Right cardiac atrium (tissue), 5 donors: ENCODE measurements around the gene NUMA1. TPM values are rescaled to one million over a fixed set of nuclear protein-coding genes. Genes with fewer than 3 reads are reported as not detected.
A peak's percentile ranks its signal among the peaks of the same experiment; 100 is the strongest.

Experiments
- ATAC-seq, 2 donors: fragments of 200-7000 bp; cut with Tn5 transposase; one replicate each; pipeline versions ENCODE4 v1.8.0 to v1.9.1; 2020; ENCODE audit warnings: moderate library complexity in 2 of 2, mild to moderate bottlenecking in 1 of 2
- DNase-seq, 3 donors: peaks; one replicate each; pipeline ENCODE4 v3.0.0-alpha.2; 2020
- H3K27ac ChIP-seq: one replicate; pipeline ENCODE4 v1.5.1; 2013; ENCODE audit warnings: mild to moderate bottlenecking, low read length, control low read depth, moderate library complexity
- H3K27me3 ChIP-seq: one replicate; pipeline ENCODE4 v1.6.1; 2013; ENCODE audit not compliant: control insufficient read depth, insufficient read depth
- H3K4me1 ChIP-seq: one replicate; pipeline ENCODE4 v1.6.1; 2013; ENCODE audit warnings: low read length; ENCODE audit not compliant: control insufficient read depth, insufficient read depth
- H3K4me3 ChIP-seq: one replicate; pipeline ENCODE4 v1.5.1; 2013; ENCODE audit warnings: low read length, control low read depth
- H3K9me3 ChIP-seq: one replicate; pipeline ENCODE4 v1.6.1; 2013; ENCODE audit warnings: low read length; ENCODE audit not compliant: control insufficient read depth
- WGBS: extraction: QIAGEN DNeasy Blood & Tissue Kit; methylation state at CpG from one replicate; pipeline ENCODE4 v1.1.7; 2013; 5-methylcytosine and 5-hydroxymethylcytosine counted together
- intact Hi-C, 4 donors: fragments of 100-400 bp; cut with DNase I; formaldehyde crosslinking; loops; one replicate each; pipeline versions ENCODE4 v1.11.0 to v1.14.0; 2022 to 2023
- polyA plus RNA-seq: library from polyadenylated mRNA; stranded (reverse); fragments of 200-250 nt; gene quantifications from one replicate; pipeline ENCODE4 v1.2.3, GENCODE V29; 2013
- total RNA-seq, 4 donors: library from RNA; stranded (reverse); fragmentation: NEBNext Ultra II Directional; extraction: Animal tissue kit (Norgen Biotek cat#: 25700); gene quantifications; one replicate each; pipeline ENCODE4 v1.2.1, GENCODE V29; 2021
- donor health status: healthy with polysubstance abuse.
- donor health status: DM: no; HTN: yes; CAD: no.
- donor health status: DM: no; HTN: no; CAD: no.
- donor health status: DM: no; HTN: yes; CAD: no; lungs with severe emphysema.
- donor health status: DM: yes; HTN: yes; CAD: no.

NUMA1 gene
- total and polyA plus RNA-seq, 5 donors, result 75.8 to 125 (median 103) TPM

DNA sequence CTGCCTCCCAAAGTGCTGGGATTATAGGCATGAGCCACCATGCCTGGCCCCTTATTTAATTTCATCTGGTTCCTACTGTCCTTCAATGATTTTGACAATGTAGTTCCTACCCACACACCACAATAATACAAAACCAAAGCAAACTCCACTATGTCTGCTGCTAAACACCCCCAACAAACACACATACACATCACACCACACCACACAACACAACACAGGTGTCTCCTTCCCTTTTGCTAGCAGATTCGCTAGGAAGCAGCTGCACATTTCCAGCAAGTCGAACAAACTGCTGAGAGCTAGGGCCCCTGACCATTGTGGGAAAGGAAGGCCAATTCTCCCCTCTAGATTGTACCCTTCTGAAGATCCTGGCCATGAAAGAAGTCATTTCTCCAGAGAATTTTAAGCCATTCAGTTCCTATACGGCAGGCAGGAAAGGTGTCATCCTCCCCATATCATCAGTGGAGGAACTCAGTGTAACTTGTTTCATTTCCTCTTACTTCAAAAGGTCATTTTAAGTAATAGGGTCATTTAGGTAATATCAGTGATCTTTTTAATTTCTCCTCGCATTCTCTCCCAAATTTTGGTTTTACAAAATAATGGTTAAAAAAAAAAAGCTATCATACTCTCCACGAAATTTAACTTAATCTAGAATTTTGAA is 18.5 kb downstream of the NUMA1 start:
- intact Hi-C loops, result no loop called here
- ATAC-seq, result no peak
- WGBS, result 83% methylated on average over 5 of the region's 5 CpGs

DNA sequence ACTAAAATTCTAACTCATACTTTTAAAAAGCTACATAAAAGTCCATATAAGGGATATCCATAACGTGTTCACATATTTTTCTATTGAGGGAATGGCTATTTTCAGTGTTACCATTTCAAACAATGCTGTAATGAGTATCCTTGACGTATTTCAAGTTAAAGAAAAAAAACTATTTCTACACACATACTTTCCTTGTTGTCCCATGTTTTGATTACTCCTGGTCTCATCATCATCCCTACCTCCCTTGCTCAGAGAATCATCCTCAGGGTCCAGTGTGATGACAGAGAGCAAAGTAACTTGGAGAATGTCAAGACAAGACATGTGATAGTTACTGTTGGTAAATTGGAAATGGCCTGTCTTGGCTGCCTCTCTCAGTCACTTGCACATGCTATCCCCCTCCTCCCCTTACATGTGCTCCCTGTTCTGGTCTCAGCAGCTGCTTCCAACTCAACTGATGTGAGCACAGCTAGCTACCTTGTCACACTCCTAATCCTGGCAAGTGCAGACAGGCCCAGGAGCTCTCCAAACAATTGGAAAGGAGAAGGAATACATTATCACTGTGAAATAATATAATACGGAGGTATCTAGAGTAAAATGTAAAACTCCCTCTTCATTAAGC is 21.8 kb downstream of the NUMA1 start:
- Histone ChIP-seq H3K4me1 (no peaks in the 10 kb centered on the region), H3K27me3 (no peaks in the 10 kb centered on the region), H3K4me3 (no peak overlapping the region), H3K27ac (no peak overlapping the region), H3K9me3 (no peaks in the 10 kb centered on the region)
- no peak for ATAC-seq
- intact Hi-C loops, result no loop called here
- WGBS, result 64% methylated on average over 3 of the region's 3 CpGs
- no peak for DNase-seq

More for the DNA sequence above, 18.5 kb downstream of the NUMA1 start:
- DNase-seq, result no peak
- Histone ChIP-seq H3K9me3 (no peaks in the 10 kb centered on the region), H3K27ac (no peak overlapping the region), H3K27me3 (no peaks in the 10 kb centered on the region), H3K4me1 (no peaks in the 10 kb centered on the region), H3K4me3 (no peak overlapping the region)

- intact Hi-C loops, result no loop called here
- H3K4me3 ChIP-seq, result no peak overlapping the region
- peak overlapping the region; percentile 1 for H3K27ac ChIP-seq
- WGBS, result 82% methylated on average over 3 of the region's 3 CpGs
- no peaks in the 10 kb centered on the region for H3K9me3 ChIP-seq
- no peaks in the 10 kb centered on the region for H3K27me3 ChIP-seq
- DNase-seq (no peak), ATAC-seq (peak; percentile 46 to 80)
- H3K4me1 ChIP-seq, result peaks cover 5% of the 10 kb centered on the region
Observed at GRCh38 chr11:72048766-72049460, 31.4 kb downstream of the NUMA1 start.

DNA sequence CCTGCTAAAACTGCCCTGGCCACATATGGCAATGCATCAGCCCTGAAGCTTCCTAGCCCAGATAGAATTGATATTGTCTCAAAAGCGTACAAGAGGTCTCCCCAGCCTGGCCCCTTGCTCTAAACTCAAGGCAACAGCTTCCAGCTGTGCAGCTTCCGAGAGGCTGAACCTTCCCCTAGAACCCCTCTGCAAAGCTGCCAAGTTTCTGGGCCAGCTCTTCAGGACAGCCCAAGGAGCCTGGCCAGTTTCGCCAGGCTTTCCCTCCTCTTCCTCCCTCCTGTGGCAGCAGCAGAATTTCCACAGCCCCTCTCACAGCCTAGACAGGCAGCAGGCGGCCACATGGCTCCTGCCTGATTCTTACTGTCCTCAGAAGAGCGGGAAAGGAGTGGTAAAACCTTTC is 34.5 kb downstream of the NUMA1 start:
- DNase-seq, result peak; percentile 31 to 63 (median 61)
- no peak for ATAC-seq
- intact Hi-C loops, result no loop called here
- WGBS, result 70% methylated on average over 5 of the region's 5 CpGs
- no peak overlapping the region for H3K27ac ChIP-seq
- H3K27me3 ChIP-seq, result no peaks in the 10 kb centered on the region
- H3K4me1 ChIP-seq, result peaks cover 5% of the 10 kb centered on the region
- H3K4me3 ChIP-seq, result no peak overlapping the region
- no peaks in the 10 kb centered on the region for H3K9me3 ChIP-seq

- Histone ChIP-seq H3K4me1 (peaks cover 11% of the 10 kb centered on the region), H3K27ac (peak overlapping the region; percentile 91), H3K4me3 (peak overlapping the region; percentile 59), H3K9me3 (no peaks in the 10 kb centered on the region), H3K27me3 (no peaks in the 10 kb centered on the region)
- intact Hi-C loops, result loop anchor here in 2 of 4 donors (5.0 kb wide), 2 partner anchors 35 to 40 kb away; partner anchors contain the start of genes LRRC51 (in 1 of the 2) and NUMA1 (in 1 of the 2)
- DNase-seq (no peak), ATAC-seq (no peak)
- WGBS, result 24% methylated on average over 5 of the region's 5 CpGs
Observed at GRCh38 chr11:72042064-72042745, 38.1 kb downstream of the NUMA1 start.

- WGBS, result 1% methylated on average over 23 of the region's 23 CpGs
- peak; percentile 75 to 92 (median 92) for DNase-seq
- no peaks in the 10 kb centered on the region for H3K9me3 ChIP-seq
- peaks cover 15% of the 10 kb centered on the region for H3K4me1 ChIP-seq
- peak overlapping the region; percentile 59 for H3K4me3 ChIP-seq
- intact Hi-C loops, result loop anchor here in 2 of 4 donors (5.0 kb wide), 2 partner anchors 36 to 41 kb away; partner anchors contain the start of genes LRRC51 (in 1 of the 2) and NUMA1 (in 1 of the 2)
- peak overlapping the region; percentile 91 for H3K27ac ChIP-seq
- ATAC-seq, result peak; percentile 67 to 74
- H3K27me3 ChIP-seq, result no peaks in the 10 kb centered on the region
Observed at GRCh38 chr11:72041364-72042063, 38.8 kb downstream of the NUMA1 start.

DNA sequence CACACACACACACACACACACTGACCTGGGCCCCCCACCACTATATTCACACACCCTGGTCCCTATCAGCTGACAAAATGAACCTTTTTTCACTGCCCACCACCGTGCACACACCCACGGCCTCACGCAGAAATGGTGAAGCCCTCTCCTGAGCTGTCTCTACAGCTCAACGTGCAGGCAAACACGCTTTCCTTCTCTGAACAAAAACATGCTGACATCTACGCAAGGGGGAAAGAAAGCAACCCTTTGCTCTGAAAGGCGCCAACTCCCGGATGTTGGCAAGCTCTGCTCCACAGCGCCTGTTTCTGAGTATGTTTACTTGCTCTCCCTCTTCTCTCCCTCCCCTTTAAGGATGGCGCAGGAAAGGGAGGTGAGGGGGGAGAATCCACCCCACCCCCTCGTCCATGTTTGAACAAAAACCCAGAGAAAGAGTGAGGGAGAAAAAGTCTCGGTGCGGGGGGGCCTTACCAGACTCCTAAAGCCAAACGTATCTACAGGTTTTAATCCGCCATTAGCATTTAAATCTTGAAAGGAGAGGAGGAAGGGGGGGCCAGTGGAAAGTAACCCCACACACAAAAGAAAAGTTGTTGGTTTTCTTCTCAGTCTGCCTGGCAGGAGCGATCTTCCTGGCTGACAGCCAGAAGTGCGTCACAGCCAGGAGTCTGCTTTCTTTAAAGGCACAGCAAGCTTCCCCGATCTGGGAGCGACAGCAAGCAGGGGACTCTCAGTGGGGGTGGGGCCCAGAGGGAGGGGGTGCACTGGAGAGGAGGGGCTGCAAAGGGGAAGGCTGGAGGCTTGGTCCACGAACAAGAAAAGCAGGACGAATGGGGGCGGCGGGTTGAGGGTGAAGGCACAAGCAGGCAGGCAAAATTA is 39.6 kb downstream of the NUMA1 start:
- ATAC-seq (peak; percentile 88 to 89), DNase-seq (peak; percentile 96 to 99 (median 99))
- Histone ChIP-seq H3K9me3 (no peaks in the 10 kb centered on the region), H3K27ac (peak overlapping the region; percentile 91), H3K4me1 (peaks cover 13% of the 10 kb centered on the region), H3K4me3 (peak overlapping the region; percentile 59), H3K27me3 (no peaks in the 10 kb centered on the region)
- under 1% methylated on average over 23 of the region's 23 CpGs for WGBS
- intact Hi-C loops, result loop anchor here in 2 of 4 donors (5.0 kb wide), 2 partner anchors 37 to 42 kb away; partner anchors contain the start of genes LRRC51 (in 1 of the 2) and NUMA1 (in 1 of the 2)

DNA sequence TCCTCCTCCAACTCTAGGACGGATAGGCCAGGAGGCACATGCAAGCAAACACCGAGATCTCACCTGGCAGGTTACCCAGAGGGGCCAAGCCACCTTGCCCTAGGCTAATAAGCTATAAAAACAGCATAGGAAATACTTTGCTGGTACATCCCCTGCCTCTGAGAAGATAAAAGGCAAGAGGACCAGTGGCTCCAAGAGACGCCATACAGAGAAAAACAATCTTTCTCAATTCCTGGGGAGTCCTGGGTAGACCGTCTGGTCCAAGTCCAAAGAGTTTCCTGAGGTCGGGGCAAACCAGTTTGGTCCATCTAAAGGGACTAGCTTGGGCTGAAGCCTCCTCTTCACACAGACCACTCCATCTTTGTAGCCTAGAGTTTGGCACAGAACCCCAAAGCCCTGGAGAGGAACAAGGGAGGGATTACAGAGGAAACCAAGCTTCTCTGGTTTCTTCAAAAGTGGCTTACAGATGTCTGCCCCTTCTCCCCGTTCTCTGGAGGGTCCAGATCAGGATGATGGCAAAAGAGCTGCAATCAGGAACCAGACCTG is 40.4 kb downstream of the NUMA1 start:
- no peaks in the 10 kb centered on the region for H3K27me3 ChIP-seq
- DNase-seq, result no peak
- H3K4me3 ChIP-seq, result peak overlapping the region; percentile 59
- intact Hi-C loops, result loop anchor here in 2 of 4 donors (5.0 kb wide), 2 partner anchors 37 to 42 kb away; partner anchors contain the start of genes LRRC51 (in 1 of the 2) and NUMA1 (in 1 of the 2)
- H3K4me1 ChIP-seq, result peaks cover 13% of the 10 kb centered on the region
- WGBS, result 3% methylated on average over 6 of the region's 6 CpGs
- H3K27ac ChIP-seq, result peak overlapping the region; percentile 91
- ATAC-seq, result no peak
- H3K9me3 ChIP-seq, result no peaks in the 10 kb centered on the region

- Histone ChIP-seq H3K4me1 (peaks cover 13% of the 10 kb centered on the region), H3K9me3 (no peaks in the 10 kb centered on the region), H3K27me3 (no peaks in the 10 kb centered on the region), H3K4me3 (peak overlapping the region; percentile 59), H3K27ac (peak overlapping the region; percentile 91)
- ATAC-seq (no peak), DNase-seq (peak in 2 of 3 donors; percentile 70 to 76)
- WGBS, result 12% methylated on average over 5 of the region's 5 CpGs
- intact Hi-C loops, result no loop called here
Observed at GRCh38 chr11:72039031-72039855, 41.1 kb downstream of the NUMA1 start.
